HG02973 (cell line): Measurements from ENCODE around the gene MAT1A.
"Not testable (repeated sequence)": the region's sequence is repeated elsewhere in the genome, so short reads cannot be mapped to it uniquely, and the experiment has no call there.

Experiments
- ATAC-seq: cut with Tn5 transposase; IDR thresholded peaks from one replicate; pipeline ENCODE4 v1.9.1; 2021; ENCODE audit warnings: moderate library complexity; ENCODE audit not compliant: unreplicated experiment

The MAT1A gene

GRCh38 chr10:80289451-80290287, at the start of gene MAT1A:
Gene MAT1A (minus strand): TSS chr10:80289658. CDS start chr10:80289423, 235 bp downstream.
- ATAC-seq = no peak

GRCh38 chr10:80333983-80334382, 44.5 kb upstream of the MAT1A start:
- ATAC-seq = no peak

GRCh38 chr10:80324891-80325364, 35.5 kb upstream of the MAT1A start:
- no peak for ATAC-seq

DNA sequence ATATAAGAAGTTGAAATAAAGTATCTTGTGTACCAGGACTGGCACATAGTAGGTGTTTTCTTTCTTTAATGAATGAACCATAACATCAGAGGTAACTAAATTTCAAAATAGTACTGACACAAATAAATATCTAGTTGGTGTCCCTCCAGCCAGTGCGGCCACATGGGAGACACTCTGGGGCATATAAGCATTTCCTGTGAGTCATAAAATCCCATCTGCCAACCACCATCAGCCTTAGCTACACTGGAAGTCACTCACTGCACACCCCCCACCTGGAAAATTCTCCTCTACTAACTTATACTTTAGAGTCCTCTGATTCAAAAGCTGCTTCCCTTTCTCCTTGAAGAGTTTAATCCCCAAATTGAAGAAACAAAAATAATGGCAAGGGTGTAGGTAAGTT, 34.6 kb upstream of the MAT1A start:
- no peak for ATAC-seq

GRCh38 chr10:80323311-80323710, 33.9 kb upstream of the MAT1A start:
- no peak for ATAC-seq

GRCh38 chr10:80322711-80323110, 33.3 kb upstream of the MAT1A start:
- no peak for ATAC-seq

DNA sequence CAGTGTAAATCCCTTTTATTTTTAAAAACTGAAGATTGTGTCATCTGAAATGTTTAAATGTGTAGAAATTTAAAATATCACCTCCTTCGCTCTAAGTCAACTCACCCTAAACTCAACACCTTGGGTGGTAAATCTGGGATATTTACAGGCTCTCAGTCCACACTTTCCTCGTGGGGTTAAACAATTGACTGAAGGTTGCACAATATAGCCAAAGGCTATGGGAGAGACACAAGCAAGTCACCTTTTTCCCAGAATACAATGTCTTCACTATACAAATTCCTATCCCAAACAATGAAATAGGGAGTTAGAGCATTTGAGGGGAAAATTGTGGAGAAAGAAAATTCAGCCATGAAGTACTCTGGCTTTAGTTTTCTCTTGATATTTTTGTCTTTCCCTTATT, 32.7 kb upstream of the MAT1A start:
- ATAC-seq = no peak

DNA sequence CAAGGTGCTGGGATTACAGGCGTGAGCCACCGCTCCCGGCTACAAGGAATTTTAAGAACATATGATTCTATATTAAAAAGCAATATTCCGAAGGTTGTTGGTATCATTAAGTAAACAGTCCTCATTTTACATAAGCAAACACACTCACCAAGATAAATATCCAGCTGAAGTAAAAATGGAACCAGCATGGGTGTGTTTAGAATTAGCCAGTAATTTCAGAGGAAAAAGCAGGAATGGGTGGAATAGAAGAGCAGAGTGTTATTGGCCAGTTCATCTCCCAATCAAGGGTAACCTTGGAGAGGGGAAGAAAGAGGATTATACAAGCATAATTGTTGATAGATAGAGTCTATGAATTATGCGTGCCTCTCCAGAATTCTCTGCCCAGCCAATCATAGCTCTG, 31.7 kb upstream of the MAT1A start:
- ATAC-seq = no peak

DNA sequence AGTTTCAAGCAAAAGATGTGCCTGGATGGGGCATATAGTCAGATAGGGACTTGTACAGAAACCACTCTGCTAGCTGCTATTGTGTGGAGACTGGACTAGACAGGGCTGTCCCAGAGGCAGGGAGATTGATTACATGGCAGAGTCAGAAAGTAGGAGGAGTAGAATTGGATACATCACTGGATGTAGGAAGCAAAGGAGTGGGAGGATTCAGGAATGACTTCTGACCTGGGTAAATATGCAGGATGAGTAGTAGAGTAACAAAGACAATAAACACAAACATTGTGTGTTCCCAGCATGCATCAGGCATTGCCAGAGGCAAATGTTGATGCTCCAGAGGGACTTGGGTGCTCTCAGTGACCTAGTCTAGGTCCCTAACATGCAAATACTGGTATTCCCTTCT, 30.9 kb upstream of the MAT1A start:
- ATAC-seq = no peak

GRCh38 chr10:80319725-80320290, 30.4 kb upstream of the MAT1A start:
- ATAC-seq = no peak

GRCh38 chr10:80319318-80319717, 29.9 kb upstream of the MAT1A start:
- no peak for ATAC-seq

- ATAC-seq = no peak
Observed at GRCh38 chr10:80318742-80319141, 29.3 kb upstream of the MAT1A start.

DNA sequence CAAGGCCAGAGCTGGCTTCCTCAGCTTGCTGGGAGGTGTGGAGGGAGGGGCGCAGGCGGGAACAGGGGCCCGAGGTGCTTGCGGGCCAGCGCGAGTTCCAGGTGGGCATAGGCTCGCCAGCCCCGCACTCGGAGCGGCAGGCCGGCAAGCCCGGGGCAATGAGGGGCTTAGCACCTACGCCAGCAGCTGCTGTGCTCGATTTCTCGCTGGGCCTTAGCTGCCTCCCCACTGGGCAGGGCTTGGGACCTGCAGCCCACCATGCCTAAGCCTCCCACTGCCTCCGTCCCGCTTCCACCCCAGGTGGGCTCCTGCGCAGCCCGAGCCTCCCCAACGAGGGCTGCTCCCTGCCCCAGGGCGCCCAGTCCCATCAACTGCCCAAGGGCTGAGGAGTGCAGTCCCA, 25.9 kb upstream of the MAT1A start:
- ATAC-seq = no peak

GRCh38 chr10:80313523-80313922, 24.1 kb upstream of the MAT1A start:
- no peak for ATAC-seq

DNA sequence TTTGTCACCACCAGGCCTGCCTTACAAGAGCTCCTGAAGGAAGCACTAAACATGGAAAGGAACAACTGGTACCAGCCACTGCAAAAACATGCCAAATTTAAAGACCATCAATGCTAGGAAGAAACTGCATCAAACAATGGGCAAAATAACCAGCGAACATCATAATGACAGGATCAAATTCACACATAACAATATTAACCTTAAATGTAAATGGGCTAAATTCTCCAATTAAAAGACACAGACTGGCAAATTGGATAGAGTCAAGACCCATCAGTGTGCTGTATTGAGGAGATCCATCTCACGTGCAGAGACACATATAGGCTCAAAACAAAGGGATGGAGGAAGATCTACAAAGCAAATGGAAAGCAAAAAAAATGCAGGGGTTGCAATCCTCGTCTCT, 16.5 kb upstream of the MAT1A start:
- not testable (repeated sequence) for ATAC-seq

DNA sequence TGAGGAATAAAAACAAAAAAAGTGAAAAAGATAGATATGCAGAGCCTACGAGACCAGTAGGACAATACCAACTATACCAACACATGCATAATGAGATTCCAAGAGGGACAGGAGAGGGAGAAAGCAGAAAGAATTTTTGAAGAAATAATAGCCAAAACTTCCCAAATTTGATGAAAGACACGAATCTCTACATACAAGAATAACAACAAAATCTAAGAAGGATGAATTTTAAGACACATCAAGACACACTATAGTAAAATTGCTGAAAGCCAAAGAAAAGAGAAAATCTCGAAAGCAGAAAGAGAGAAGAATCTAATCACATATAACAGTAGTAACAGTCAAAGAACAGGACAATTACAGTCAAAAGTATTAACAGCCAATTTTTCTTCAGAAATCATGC, 7.5 kb upstream of the MAT1A start:
- ATAC-seq = no peak

- no peak for ATAC-seq
Observed at GRCh38 chr10:80292607-80293239, 3.3 kb upstream of the MAT1A start.

GRCh38 chr10:80290474-80291220, 1.2 kb upstream of the MAT1A start:
- no peak for ATAC-seq

DNA sequence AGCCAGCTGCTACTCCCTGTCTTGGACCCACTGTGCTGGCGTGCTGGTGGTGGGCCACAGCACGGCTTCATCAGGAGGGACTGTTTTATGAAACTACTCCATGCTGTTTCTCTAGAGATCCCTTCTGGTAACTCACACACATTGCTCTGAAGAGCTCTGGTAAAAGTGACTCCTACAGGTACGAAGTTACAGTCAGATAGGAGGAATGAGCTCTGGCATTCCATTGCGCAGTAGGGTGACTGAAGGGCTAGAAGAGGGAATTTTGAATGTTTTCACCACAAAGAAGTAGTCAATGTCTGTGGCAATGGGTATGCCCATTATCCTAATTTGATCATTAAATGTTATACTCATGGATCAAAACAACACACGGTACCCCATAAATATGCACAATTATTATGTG, 609 bp downstream of the MAT1A start:
- ATAC-seq = no peak

DNA sequence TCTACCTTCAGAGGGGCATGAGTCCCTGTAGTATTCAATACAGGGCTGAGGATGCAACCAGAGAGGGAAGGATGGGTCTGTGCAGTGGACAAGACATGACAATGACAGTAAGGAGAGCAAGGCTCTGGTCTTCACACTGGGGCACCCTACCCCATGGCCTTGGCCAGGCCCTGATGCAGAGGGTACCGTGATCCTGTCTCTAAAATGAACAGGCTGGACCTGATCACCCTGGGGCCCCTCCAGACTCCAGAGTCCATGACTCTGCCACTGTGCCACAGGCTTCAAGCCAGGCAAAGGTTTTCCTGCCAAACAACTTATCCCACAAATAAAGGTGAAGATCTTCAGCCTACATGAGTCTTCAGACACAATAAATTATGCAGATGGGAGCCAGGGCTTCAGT, 4.9 kb downstream of the MAT1A start:
- no peak for ATAC-seq

- ATAC-seq = no peak
Observed at GRCh38 chr10:80283536-80284199, 5.8 kb downstream of the MAT1A start.
